Heart left ventricle (tissue), 13 donors: ENCODE measurements around the gene PARP6.

Experiments used
- CTCF ChIP-seq, 12 donors: fragments of 200-600 bp; sonication (generic) in 4 of 12; IDR thresholded peaks; one replicate each; pipeline versions ENCODE4 v1.5.0 to v1.8.0; 2018 to 2022; ENCODE audit warnings: antibody characterized with exemption in 12 of 12, mild to moderate bottlenecking in 5 of 12
- POLR2A ChIP-seq, 2 donors: fragments of 450-650 bp; IDR thresholded peaks; one replicate each; pipeline ENCODE4 v1.6.1; 2017; ENCODE audit warnings: antibody characterized with exemption in 2 of 2, mild to moderate bottlenecking in 2 of 2, moderate library complexity in 2 of 2
- donor health status: ischemic (EF 13 %, LVEDD 7.1; RV severe dilation, severe dysfunction).
- donor health status: DM: no; HTN: yes; CAD: no.
- donor health status: DM: no; HTN: no; CAD: no.
- donor health status: ischemic (EF 25% LVEDD 6.9; RV normal size, moderate dysfunction).
- donor health status: ischemic (EF 25% LVEDD 5.7; RV mildly dilated, moderate dysfunction).
- donor health status: ischemic (EF 35%, LVEDD 5.7; RV mildly dilated, moderate dysfunction).
- donor health status: nonischemic (EF 11% LVEDD 7.7; RV severe dilation, severe dysfunction).
- donor health status: DM: yes; HTN: yes; CAD: no.
- donor health status: PGD.
- donor health status: ischemic (EF 29% LVEDD 5.4; RV normal size, mild dysfunction).
- donor health status: nonischemic (EF 23%, LVEDD 6.1; RV moderate dilation, normal function).

DNA sequence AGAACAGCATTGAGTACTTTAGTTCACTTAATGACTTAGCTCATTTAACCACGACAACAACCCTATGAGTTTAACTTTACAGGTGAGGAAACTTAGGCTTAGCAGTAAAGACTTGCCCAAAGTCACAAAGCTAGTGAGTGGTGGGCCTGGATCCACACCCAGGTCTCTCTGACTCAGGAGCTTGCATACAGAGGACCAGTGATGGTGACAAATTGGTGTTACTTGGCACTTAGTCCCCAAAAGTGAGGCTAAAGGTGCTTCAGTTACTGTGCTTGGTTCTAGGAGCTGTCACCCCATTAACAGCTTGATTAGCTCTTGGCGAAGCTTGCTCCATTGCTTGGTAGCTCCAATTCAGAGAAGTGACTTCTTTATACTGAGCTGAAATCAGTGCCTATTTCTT is 41.5 kb upstream of the PARP6 start:
- no peak for TF ChIP-seq CTCF (IDR thresholded peaks at IDR 0.05)
- no peak for TF ChIP-seq POLR2A (IDR thresholded peaks at IDR 0.05)
